Stimulated activated CD8-positive, alpha-beta memory T cell treated with anti-CD3 and anti-CD28 coated beads, Interleukin-7, amount 100 ng/mL, for 48 hours (primary cell): ENCODE data around the gene ABHD12.

Experiments
- DNase-seq, 2 donors: peaks; one replicate each; pipeline ENCODE4 v3.0.0-alpha.2; 2020; ENCODE audit warnings: low read depth in 1 of 2; ENCODE audit errors: extremely low read depth in 1 of 2

The ABHD12 gene

DNA sequence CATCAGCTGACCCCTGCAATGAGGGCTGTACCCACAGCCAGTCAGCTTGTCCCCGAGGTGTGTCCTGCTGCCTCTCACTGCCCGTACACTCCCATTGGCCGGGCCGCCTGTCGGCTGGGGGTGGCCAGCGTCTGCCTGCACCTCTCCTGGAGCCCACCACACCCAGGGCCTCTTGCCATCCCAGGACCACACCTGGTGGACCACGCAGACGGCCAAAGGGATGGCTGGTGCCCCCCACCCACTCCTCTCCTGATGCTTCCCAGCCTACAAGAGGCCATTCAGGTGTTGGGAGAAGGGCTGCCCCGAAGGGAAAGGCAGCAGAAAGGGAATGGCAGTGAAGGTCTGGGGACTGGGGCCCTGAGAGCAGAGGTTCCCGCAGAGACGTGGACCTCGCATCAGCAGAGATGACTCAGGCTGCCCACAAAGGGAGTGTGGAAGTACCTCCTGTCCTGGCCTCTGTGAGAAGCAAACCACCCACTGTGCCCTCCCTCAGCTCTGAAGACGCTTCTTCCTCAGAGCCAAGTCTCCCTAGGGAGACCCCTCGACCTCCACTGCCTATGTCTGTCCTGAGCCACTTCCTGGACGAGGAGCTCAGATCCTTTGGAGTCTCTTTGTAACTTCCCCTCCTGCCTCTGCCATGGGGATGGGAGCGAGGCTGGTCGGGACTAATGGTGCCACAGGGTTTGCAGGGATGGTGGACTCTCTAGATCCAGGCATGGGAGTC, 81.8 kb downstream of the ABHD12 start:
- no peak for DNase-seq

DNA sequence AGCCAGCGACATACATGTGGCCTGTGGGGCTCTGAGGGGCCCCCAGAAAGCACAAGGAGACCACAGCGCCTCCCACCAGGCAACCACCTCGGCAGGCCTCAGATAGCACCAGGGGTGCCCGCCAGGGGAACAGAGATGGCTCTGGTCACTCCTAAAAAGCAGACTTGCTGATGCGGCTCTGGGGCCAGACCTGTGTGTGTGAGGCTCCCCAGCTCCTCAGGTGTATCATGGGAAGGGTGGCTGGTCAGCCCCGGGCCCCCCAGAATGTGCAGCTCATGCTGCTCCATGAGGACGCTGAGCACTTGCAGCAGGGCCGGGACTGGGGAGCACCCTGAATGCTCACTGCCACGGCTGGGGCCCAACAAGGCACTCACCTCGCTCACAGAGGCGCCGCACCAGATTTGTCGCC, 82.5 kb downstream of the ABHD12 start:
- DNase-seq = no peak

GRCh38 chr20:25306991-25307903, 83.4 kb downstream of the ABHD12 start:
- no peak for DNase-seq

GRCh38 chr20:25304025-25304549, 86.5 kb downstream of the ABHD12 start:
- no peak for DNase-seq

DNA sequence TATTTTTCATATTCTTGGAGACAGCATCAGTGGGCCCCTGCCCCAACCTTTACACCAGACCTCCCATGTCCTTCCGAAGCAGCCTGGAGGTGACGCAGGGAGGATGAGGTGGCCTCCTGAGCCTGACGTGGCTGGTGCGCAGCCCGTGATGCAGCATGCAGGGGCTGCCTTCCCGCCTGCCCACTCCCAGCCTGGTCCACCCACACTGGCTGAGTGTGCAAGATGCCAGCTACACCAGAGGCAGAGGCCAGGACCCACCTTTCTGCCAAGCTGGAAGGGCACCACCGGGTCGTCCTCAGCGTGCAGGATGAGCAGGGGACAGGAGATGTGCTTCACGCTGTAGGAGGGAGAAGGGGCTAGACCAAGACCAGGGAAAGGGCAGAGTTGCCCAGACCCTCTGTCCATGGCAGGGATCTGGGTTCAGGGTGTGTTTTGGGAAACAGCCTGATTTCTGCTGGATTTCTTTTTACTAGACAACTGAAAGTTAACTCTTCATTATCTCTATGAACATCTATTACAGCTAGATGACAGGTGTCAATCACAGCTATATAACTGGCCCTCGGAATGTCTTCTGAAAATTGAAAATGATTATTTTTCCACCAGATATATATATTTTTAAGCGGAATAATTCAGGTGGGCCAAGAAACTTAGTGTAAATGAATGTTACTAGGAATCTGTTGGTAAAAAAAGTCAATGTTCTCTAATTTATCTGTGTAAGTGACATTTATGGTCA, 87.2 kb downstream of the ABHD12 start:
- no peak for DNase-seq

- no peak for DNase-seq
Observed at GRCh38 chr20:25302596-25302995, 88.0 kb downstream of the ABHD12 start.

DNA sequence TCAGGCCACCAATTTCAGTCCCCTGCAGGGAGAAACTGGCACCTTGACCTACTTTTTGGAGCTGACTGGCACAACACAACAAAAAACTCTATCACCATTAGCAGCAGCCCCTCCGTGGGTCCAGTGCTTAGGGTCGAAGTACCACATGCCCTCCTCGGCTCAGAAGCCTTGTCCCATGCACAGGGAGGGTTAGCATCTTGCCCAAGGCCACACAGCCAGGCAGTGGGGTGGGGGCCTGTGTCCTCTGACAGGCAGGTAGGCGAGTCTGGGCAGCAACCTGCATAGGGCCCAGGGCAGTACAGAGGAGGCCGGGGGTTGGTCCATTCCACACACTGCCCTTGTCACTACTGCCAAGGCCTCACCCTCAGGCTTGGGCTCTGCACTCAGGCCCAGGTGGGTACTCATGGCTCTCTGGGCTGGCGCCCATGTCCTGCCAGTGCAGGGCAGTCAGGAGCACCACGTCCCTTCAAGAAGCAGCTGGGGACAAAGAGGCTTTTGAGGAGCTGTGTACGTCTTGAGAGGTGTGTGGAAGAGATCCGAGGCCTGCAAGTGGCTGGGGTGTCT, 89.2 kb downstream of the ABHD12 start:
- no peak for DNase-seq

DNA sequence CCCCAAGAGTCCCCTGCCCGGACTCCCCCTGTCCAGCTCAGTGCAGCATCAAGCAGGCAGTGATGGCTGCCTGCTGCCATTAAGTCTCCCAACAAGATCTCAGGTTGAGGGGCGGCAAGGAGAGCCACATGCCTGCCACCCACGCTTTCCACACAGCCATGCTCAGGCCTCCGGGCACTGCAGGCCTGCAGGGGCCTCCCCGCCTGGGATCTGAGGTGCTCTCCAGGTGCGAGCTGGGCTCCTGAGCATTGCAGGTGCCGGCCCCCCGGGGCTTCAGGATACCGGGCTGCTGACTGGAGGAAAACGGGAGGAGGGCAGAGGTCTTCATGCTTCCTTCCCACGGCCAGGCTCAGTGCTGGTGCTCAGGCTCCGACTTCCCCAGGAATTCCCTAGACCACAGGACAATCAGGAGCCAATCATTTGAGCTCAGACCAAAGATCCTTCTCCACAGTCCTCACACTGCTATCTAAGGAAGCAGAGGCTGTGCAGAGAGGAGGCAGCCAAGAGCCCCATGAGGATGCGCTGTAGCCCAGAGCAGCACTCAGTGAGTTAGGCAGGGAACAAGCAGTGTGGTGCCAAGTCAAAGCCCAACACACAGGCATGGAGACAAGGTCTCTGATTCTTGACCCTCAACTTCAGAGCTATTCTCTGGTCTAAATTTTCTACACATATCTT, 90.0 kb downstream of the ABHD12 start:
- DNase-seq = no peak

GRCh38 chr20:25299806-25300205, 90.8 kb downstream of the ABHD12 start:
- DNase-seq = no peak

DNA sequence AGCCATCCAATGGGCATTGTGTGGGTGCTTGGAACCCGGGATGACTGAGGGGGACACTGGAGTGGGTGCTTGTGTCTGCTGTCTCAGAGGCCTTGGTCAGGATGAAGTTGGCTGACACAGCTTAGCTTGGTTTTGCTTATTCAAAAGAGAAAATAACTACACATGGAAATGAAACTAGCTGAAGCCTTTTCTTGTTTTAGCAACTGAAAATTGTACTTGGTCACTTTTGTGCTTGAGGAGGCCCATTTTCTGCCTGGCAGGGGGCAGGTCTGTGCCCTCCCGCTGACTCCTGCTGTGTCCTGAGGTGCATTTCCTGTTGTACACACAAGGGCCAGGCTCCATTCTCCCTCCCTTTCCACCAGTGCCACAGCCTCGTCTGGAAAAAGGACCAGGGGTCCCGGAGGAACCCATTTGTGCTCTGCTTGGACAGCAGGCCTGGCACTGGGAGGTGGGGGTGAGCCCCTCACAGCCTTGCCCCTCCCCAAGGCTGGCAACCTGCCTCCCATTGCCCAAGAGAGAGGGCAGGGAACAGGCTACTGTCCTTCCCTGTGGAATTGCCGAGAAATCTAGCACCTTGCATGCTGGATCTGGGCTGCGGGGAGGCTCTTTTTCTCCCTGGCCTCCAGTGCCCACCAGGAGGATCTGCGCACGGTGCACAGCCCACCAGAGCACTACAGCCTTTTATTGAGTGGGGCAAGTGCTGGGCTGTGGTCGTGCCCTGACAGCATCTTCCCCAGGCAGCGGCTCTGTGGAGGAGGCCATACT, 93.3 kb downstream of the ABHD12 start:
- DNase-seq = no peak

DNA sequence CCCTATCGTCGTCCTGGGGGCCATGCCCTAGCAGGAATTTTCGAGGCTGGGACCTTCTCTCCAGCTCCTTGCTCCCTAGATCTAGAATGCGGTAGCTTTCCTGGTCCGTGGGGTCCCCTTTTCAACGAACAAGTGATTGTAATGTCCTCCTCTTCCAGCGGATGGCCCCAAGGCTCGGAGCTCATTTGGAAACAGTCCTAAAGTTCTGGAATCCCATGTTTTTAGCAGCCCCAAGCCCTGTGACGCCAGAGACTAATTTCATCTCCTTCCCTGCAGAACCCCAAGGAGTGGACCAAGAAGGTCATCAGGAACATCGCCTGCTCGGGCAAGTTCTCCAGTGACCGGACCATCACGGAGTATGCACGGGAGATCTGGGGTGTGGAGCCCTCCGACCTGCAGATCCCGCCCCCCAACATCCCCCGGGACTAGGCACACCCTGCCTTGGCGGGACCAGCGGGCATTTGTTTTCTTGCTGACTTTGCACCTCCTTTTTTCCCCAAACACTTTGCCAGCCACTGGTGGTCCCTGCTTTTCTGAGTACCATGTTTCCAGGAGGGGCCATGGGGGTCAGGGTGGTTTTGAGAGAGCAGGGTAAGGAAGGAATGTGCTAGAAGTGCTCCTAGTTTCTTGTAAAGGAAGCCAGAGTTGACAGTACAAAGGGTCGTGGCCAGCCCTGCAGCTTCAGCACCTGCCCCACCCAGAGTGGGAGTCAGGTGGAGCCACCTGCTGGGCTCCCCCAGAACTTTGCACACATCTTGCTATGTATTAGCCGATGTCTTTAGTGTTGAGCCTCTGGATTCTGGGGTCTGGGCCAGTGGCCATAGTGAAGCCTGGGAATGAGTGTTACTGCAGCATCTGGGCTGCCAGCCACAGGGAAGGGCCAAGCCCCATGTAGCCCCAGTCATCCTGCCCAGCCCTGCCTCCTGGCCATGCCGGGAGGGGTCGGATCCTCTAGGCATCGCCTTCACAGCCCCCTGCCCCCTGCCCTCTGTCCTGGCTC, 94.2 kb downstream of the ABHD12 start:
- no peak for DNase-seq

- no peak for DNase-seq
Observed at GRCh38 chr20:25295386-25296093, 95.1 kb downstream of the ABHD12 start.

DNA sequence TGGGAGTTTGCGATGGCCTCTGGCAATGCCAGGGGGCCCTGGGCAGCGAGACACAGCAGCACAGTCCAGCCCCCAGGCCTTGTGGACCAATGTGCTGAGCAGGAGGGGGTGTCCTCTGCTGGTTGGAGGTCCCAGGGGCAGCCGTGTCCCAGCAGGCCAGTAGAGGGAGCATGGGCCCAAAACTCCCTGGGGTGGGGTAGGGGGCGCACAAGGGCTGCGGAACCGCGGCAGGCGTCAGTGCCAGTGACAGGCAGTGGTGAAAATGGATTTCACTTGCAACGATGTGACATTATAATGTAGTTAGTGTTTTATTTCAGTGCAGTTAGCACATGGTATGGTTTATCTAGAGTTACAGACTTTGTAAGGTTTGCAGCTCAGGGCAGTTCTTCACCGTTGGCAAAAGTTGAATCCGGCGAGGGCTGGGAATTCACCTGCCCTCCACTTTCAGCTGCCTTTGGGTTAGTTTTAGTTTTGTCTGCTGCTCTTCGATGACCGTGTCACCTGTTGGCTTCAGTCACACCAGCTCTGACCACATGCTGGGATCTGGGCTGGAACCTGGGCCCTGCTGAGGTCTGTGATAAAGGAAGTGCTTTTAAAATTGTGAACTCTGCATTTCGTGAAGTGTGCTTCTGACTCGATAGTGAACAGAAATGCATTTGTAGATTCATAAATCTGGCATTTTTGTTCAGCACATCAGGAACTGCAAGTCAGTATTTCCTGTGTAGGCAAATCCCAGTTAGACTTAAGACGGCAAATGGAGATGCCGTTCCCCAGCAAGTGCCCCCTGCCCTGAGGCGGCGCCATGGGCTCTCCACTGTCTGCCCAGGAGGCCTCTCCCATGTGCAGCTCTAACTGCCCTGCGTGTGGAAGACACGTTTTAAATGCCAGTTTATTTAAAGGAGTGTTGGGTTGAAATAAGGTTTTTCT, 95.9 kb downstream of the ABHD12 start:
- peak; percentile 16 to 47 for DNase-seq

DNA sequence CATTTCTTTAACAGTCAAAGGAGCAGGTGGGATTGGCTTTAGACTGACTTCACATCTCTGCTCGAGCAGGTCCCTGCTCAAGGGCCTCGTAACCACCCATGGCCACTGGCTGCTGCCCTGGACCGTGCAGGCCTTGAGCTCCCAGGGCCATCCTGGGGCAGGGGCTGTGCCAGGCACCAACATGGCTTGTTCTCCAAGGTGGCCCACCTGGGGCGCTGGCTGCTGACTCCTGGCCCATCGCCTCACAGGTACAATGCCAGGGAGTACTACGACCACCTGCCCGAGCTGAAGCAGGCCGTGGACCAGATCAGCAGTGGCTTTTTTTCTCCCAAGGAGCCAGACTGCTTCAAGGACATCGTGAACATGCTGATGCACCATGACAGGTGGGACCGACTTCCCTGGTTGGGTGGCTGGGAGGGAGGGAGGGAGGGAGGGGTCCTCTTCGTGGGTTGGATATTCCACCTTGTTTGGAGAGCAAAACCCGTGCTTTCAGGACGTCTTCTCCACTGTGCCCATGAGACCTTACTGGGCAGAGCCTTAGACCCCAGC, 96.7 kb downstream of the ABHD12 start:
- DNase-seq = no peak

DNA sequence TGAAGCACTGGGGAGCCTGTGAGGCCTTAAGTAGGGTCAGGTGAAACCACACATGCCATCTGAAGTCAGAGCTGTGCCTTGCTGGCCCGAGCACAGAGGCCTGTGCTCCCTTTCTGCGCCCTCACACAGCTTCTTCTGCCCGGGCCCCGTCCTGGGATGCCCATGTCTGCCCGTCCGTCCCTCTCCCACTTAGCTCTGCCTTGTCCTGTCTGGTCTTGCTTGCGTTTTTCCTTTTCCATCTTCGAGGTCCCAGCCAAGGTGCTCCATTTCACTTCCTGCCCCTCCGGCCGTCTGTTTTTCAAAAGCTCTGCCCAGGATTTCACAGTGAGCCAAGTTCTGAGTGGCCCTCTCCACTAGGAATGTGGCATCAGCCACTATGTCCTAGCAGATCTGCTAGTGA, 97.1 kb downstream of the ABHD12 start:
- DNase-seq = no peak

GRCh38 chr20:25292176-25292891, 98.3 kb downstream of the ABHD12 start:
- no peak for DNase-seq
